IMR-90 (cell line): ENCODE data around the gene LAPTM5. TPM values are rescaled to one million over a fixed set of nuclear protein-coding genes. Genes with fewer than 3 reads are reported as not detected.

ENCODE experiments used
- ATAC-seq: fragments of 200-7000 bp; cut with Tn5 transposase; 2 replicates; pipeline ENCODE4 v1.9.1; 2020; ENCODE audit warnings: low read depth, mild to moderate bottlenecking, moderate library complexity
- BruUV-seq: library from RNA; stranded (reverse); fragments of 400-500 nt; replicated peaks from 2 replicates; lab custom pipeline; 2021; lab: Mats Ljungman, UMichigan
- CTCF ChIA-PET: fragments of 300-600 bp; formaldehyde crosslinking; extraction: SDS; loops from one replicate; lab custom pipeline; 2021; ENCODE audit warnings: antibody characterized with exemption; lab: Yijun Ruan, JAX
- POLR2A ChIA-PET: fragments of 300-600 bp; sonication (Branson Sonifier 250); formaldehyde crosslinking; loops from one replicate; lab custom pipeline; 2022; ENCODE audit warnings: antibody characterized with exemption; ENCODE audit not compliant: unreplicated experiment; lab: Charles Lee
- DNase-seq: peaks from one replicate; pipeline ENCODE4 v3.0.0; 2013
- H2AFZ ChIP-seq: replicated peaks from 2 replicates; pipeline ENCODE3; 2013; ENCODE audit warnings: low read length, mild to moderate bottlenecking; ENCODE audit not compliant: poor library complexity
- H2AK5ac ChIP-seq: 2 replicates; pipeline ENCODE4 v1.6.1; 2013; ENCODE audit warnings: low read depth, low read length, inconsistent platforms
- H2AK9ac ChIP-seq: replicated peaks from 2 replicates; pipeline ENCODE3; 2013; ENCODE audit warnings: mild to moderate bottlenecking, low read depth, low read length, moderate library complexity; ENCODE audit not compliant: poor library complexity
- H2BK120ac ChIP-seq: 2 replicates; pipeline ENCODE4 v1.6.1; 2013; ENCODE audit warnings: low read depth, low read length, inconsistent platforms
- H2BK15ac ChIP-seq: 3 replicates; pipeline ENCODE4 v1.6.1; 2013; ENCODE audit warnings: low read depth, low read length, inconsistent platforms
- H2BK20ac ChIP-seq: 2 replicates; pipeline ENCODE4 v1.6.1; 2013; ENCODE audit warnings: low read depth, mild to moderate bottlenecking, inconsistent platforms, low read length, moderate library complexity
- H2BK5ac ChIP-seq: 2 replicates; pipeline ENCODE4 v1.6.1; 2013; ENCODE audit warnings: mild to moderate bottlenecking, low read depth, low read length, inconsistent platforms; ENCODE audit not compliant: poor library complexity, severe bottlenecking
- H3K14ac ChIP-seq: replicated peaks from 2 replicates; pipeline ENCODE4 v1.6.1; 2013; ENCODE audit warnings: low read depth, low read length, inconsistent platforms
- H3K18ac ChIP-seq: 2 replicates; pipeline ENCODE4 v1.6.1; 2013; ENCODE audit warnings: low read depth, low read length, control low read depth
- H3K23ac ChIP-seq: 2 replicates; pipeline ENCODE4 v1.6.1; 2013; ENCODE audit warnings: low read depth, low read length, inconsistent platforms
- H3K27ac ChIP-seq: 2 replicates; pipeline ENCODE4 v1.5.1; 2013; ENCODE audit warnings: mild to moderate bottlenecking, control low read depth, low read length; ENCODE audit not compliant: insufficient read depth
- H3K27me3 ChIP-seq: 2 replicates; pipeline ENCODE4 v1.6.1; 2013; ENCODE audit warnings: low read length; ENCODE audit not compliant: control insufficient read depth, insufficient read depth
- H3K36me3 ChIP-seq: 2 replicates; pipeline ENCODE4 v1.6.1; 2013; ENCODE audit warnings: low read length, mixed read lengths; ENCODE audit not compliant: control insufficient read depth, insufficient read depth
- H3K4ac ChIP-seq: 2 replicates; pipeline ENCODE4 v1.6.1; 2013; ENCODE audit warnings: low read depth, low read length, inconsistent platforms
- H3K4me1 ChIP-seq: 2 replicates; pipeline ENCODE4 v1.6.1; 2013; ENCODE audit warnings: low read length, mixed read lengths; ENCODE audit not compliant: control insufficient read depth, insufficient read depth
- H3K4me2 ChIP-seq: 2 replicates; pipeline ENCODE4 v1.6.1; 2013; ENCODE audit warnings: low read depth, mild to moderate bottlenecking, control low read depth, low read length, moderate library complexity
- H3K4me3 ChIP-seq: 2 replicates; pipeline ENCODE4 v1.5.1; 2013; ENCODE audit warnings: low read depth, mild to moderate bottlenecking, control low read depth, low read length, moderate library complexity; ENCODE audit not compliant: insufficient read depth
- H3K56ac ChIP-seq: 2 replicates; pipeline ENCODE4 v1.6.1; 2013; ENCODE audit warnings: low read length, inconsistent platforms; ENCODE audit not compliant: insufficient read depth; ENCODE audit errors: extremely low read depth
- H3K79me1 ChIP-seq, 2 experiments: 2 replicates each; pipeline ENCODE4 v1.6.1; 2013; ENCODE audit warnings: low read length in 2 of 2, inconsistent platforms in 1 of 2, low read depth in 1 of 2
- H3K9ac ChIP-seq: 2 replicates; pipeline ENCODE4 v1.6.1; 2013; ENCODE audit warnings: low read depth, low read length, control low read depth
- H3K9me1 ChIP-seq: 2 replicates; pipeline ENCODE4 v1.6.1; 2013; ENCODE audit warnings: low read length, inconsistent platforms; ENCODE audit not compliant: insufficient read depth
- H3K9me3 ChIP-seq: 2 replicates; pipeline ENCODE4 v1.6.1; 2013; ENCODE audit warnings: low read length; ENCODE audit not compliant: control insufficient read depth, insufficient read depth
- H4K20me1 ChIP-seq: 2 replicates; pipeline ENCODE4 v1.6.1; 2013; ENCODE audit warnings: low read length, inconsistent platforms; ENCODE audit not compliant: insufficient read depth
- H4K5ac ChIP-seq: 2 replicates; pipeline ENCODE4 v1.6.1; 2013; ENCODE audit warnings: mild to moderate bottlenecking, low read depth, low read length, control low read depth
- H4K8ac ChIP-seq, 2 experiments: 2 replicates each; pipeline ENCODE4 v1.6.1; 2013; ENCODE audit warnings: low read depth in 2 of 2, low read length in 2 of 2, control low read depth in 1 of 2, inconsistent platforms in 1 of 2
- H4K91ac ChIP-seq: 2 replicates; pipeline ENCODE4 v1.6.1; 2013; ENCODE audit warnings: low read depth, low read length, inconsistent platforms; ENCODE audit not compliant: insufficient read depth
- BHLHE40 ChIP-seq: fragments of 150-350 bp; IDR thresholded peaks from 2 replicates; pipeline ENCODE4 v1.6.1; 2016; ENCODE audit warnings: mild to moderate bottlenecking, low read depth, low read length
- CEBPB ChIP-seq: IDR thresholded peaks from 2 replicates; pipeline ENCODE4 v1.6.1; 2012; ENCODE audit warnings: low read depth, low read length, improper control_type of control experiment
- CTCF ChIP-seq: conservative IDR thresholded peaks from 2 replicates; pipeline ENCODE4 v1.5.1; 2012; ENCODE audit warnings: mild to moderate bottlenecking, low read depth, low read length, improper control_type of control experiment
- FOS ChIP-seq: fragments of 150-350 bp; IDR thresholded peaks from 2 replicates; pipeline ENCODE4 v1.6.1; 2016; ENCODE audit warnings: low read depth, low read length
- MAZ ChIP-seq: IDR thresholded peaks from 2 replicates; pipeline ENCODE4 v1.6.1; 2012; ENCODE audit warnings: low read depth, mild to moderate bottlenecking, low read length, improper control_type of control experiment, moderate library complexity, borderline replicate concordance
- MXI1 ChIP-seq: IDR thresholded peaks from 2 replicates; pipeline ENCODE4 v1.6.1; 2012; ENCODE audit warnings: low read depth, mild to moderate bottlenecking, low read length, moderate library complexity, borderline replicate concordance
- NFE2L2 ChIP-seq: fragments of 150-350 bp; IDR thresholded peaks from 2 replicates; pipeline ENCODE4 v1.6.1; 2016; ENCODE audit warnings: low read depth, mild to moderate bottlenecking, low read length
- POLR2A ChIP-seq: IDR thresholded peaks from 2 replicates; pipeline ENCODE4 v1.6.1; 2012; ENCODE audit warnings: mild to moderate bottlenecking, low read depth, low read length
- RAD21 ChIP-seq: IDR thresholded peaks from 2 replicates; pipeline ENCODE4 v1.6.1; 2012; ENCODE audit warnings: low read length, improper control_type of control experiment
- RCOR1 ChIP-seq: IDR thresholded peaks from 2 replicates; pipeline ENCODE4 v1.6.1; 2012; ENCODE audit warnings: mild to moderate bottlenecking, low read length, improper control_type of control experiment; ENCODE audit not compliant: insufficient replicate concordance
- RFX5 ChIP-seq: IDR thresholded peaks from 2 replicates; pipeline ENCODE4 v1.8.0; 2012; ENCODE audit warnings: low read depth, mild to moderate bottlenecking, low read length, moderate library complexity
- SMC3 ChIP-seq: fragments of 150-350 bp; IDR thresholded peaks from 2 replicates; pipeline ENCODE4 v1.6.1; 2016; ENCODE audit warnings: low read depth, mild to moderate bottlenecking, antibody characterized with exemption, low read length, moderate library complexity
- WGBS, 2 experiments: methylation state at CpG; one replicate each; pipeline versions ENCODE4 v1.1.5 to v1.1.7; 2013; ENCODE audit warnings: missing lambda C conversion rate in 2 of 2; ENCODE audit not compliant: insufficient read length in 1 of 2; ENCODE audit errors: extremely low coverage in 2 of 2; 5-methylcytosine and 5-hydroxymethylcytosine counted together
- dilution Hi-C: fragments of 300-500 bp; cut with HindIII; formaldehyde crosslinking; loops from one replicate; pipeline ENCODE4 v1.14.3; 2018; ENCODE audit warnings: low sequenced_read_pairs; ENCODE audit not compliant: unreplicated experiment
- in situ Hi-C: fragments of 300-500 bp; cut with MboI; formaldehyde crosslinking; loops from 3 replicates; pipeline ENCODE4 v1.14.3; 2019; ENCODE audit warnings: low sequenced_read_pairs, inconsistent platforms, mixed read lengths
- intact Hi-C: fragments of 100-400 bp; cut with micrococcal nuclease; formaldehyde crosslinking; loops from 2 replicates; pipeline ENCODE4 v1.10.0; 2022
- polyA plus RNA-seq, 3 experiments: library from polyadenylated mRNA; depleted of rRNA; stranded (reverse); fragments of >200 nt; gene quantifications; 2 replicates each; pipeline ENCODE4 v1.2.3, GENCODE V29; 2012; ENCODE audit warnings: low replicate concordance in 1 of 3
- total RNA-seq: library from RNA; depleted of rRNA; stranded (reverse); fragments of >200 nt; gene quantifications from 2 replicates; pipeline ENCODE4 v1.2.3, GENCODE V29; 2012
- TF ChIP-seq, protein P1 (sequence below): fragments of 150-350 bp; IDR thresholded peaks from 2 replicates; pipeline ENCODE4 v1.6.1; 2016; ENCODE audit warnings: low read depth, mild to moderate bottlenecking, low read length, moderate library complexity, borderline replicate concordance
- TF ChIP-seq, protein P2 (sequence below): fragments of 150-350 bp; IDR thresholded peaks from 2 replicates; pipeline ENCODE4 v1.6.1; 2017; ENCODE audit warnings: mild to moderate bottlenecking, antibody characterized with exemption, low read length, low read depth

The LAPTM5 gene
- total and polyA plus RNA-seq, 2 of the 4 experiments (the other 2 are of a cell fraction) = 0.09 TPM; not detected in 1

DNA sequence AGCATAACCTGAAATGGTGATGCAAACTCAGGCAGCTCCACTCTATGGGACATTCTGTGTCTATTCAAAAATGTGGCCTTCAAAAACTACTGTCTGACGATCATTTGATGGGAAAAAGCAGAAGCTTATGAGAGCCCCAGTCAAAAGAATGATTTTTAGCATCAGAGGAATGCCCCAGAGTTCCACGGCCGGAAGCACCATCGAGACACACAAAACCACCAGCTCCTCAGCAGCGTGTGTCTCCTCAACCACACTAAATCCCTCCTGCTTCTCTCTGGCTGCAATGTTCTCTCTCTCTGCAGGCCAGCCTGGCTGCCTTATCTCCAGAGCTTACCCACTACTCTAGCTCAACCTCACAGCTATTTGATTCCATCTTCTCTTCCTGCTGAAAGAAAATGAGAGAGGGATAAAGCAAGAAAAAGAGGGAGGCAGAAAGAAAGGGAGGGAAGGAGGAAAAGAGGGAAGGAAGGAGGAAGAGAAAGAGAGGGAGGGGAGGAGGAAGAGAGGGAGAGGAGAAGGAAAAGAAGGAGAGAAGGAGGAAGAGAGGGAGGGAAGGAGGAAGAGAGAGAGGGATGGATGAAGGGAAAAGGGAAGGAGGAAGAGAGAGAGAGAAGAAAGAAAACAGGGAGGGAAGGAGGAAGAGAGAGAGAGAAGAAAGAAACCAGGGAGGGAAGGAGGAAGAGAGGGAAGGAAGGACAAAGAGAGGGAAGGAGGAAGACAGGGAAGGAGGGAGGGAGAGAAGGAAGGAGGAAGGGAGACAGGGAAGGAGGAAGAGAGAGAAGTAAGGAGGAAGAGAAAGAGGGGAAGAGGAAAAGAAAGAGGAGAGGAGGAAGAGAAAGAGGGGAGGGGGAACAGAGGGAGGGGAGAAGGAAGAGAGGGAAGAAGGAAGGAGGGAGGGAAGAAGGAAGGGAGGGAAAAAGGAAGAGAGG is 33.5 kb upstream of the LAPTM5 start:
- Histone ChIP-seq H3K4me2 (no peak overlapping the region), H2AFZ (peak overlapping the region; percentile 12), H4K8ac (no peak overlapping the region), H3K18ac (no peak overlapping the region), H3K4me3 (no peak overlapping the region), H3K4ac (no peak overlapping the region), H4K5ac (no peak overlapping the region), H3K56ac (no peak overlapping the region), H3K36me3 (no peaks in the 10 kb centered on the region), H4K20me1 (no peaks in the 10 kb centered on the region; the same call in 1 of the 2 replicates), H3K27me3 (peaks cover 28% of the 10 kb centered on the region), H2BK15ac (no peak overlapping the region), H2AK9ac (no peak overlapping the region), H2BK20ac (no peak overlapping the region), H4K91ac (no peak overlapping the region), H3K23ac (no peak overlapping the region), H3K14ac (no peak overlapping the region), H3K79me1 (no peaks in the 10 kb centered on the region), H3K9me1 (no peaks in the 10 kb centered on the region; the same call in 1 of the 2 replicates), H3K9me3 (peaks cover 4% of the 10 kb centered on the region), H2BK5ac (no peak overlapping the region), H3K9ac (no peak overlapping the region), H2BK120ac (no peak overlapping the region), H3K4me1 (no peaks in the 10 kb centered on the region), H2AK5ac (no peak overlapping the region), H3K27ac (no peak overlapping the region)
- CTCF ChIA-PET = interaction anchor here (0.6 to 1.9 kb wide), 5 partner anchors 9 to 121 kb away, joined by 3 to 5 read pairs (median 5); no protein-coding TSS in a partner anchor
- BruUV-seq = no TSS peak
- peak; percentile 24; the same call in 1 of the 2 replicates for ATAC-seq
- dilution Hi-C loops = no loop called here
- POLR2A ChIA-PET = interaction anchor here (0.6 kb wide), 1 partner anchor 123 kb away, joined by 4 read pairs; no protein-coding TSS in a partner anchor
- intact Hi-C loops = no loop called here
- no peak for DNase-seq
- WGBS, 2 experiments = 43% methylated on average over 1 of the region's 5 CpGs; no CpG with 5 or more reads in 1 of the 2 experiments
- in situ Hi-C loops = no loop called here
- TF ChIP-seq, protein P1, sequence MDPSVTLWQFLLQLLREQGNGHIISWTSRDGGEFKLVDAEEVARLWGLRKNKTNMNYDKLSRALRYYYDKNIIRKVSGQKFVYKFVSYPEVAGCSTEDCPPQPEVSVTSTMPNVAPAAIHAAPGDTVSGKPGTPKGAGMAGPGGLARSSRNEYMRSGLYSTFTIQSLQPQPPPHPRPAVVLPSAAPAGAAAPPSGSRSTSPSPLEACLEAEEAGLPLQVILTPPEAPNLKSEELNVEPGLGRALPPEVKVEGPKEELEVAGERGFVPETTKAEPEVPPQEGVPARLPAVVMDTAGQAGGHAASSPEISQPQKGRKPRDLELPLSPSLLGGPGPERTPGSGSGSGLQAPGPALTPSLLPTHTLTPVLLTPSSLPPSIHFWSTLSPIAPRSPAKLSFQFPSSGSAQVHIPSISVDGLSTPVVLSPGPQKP = no peak
- TF ChIP-seq POLR2A (no peak), NFE2L2 (no peak), BHLHE40 (no peak), CEBPB (no peak), SMC3 (no peak), CTCF (no peak), RCOR1 (no peak), MXI1 (no peak), MAZ (no peak), RFX5 (no peak), RAD21 (no peak), FOS (no peak)
- TF ChIP-seq, protein P2, sequence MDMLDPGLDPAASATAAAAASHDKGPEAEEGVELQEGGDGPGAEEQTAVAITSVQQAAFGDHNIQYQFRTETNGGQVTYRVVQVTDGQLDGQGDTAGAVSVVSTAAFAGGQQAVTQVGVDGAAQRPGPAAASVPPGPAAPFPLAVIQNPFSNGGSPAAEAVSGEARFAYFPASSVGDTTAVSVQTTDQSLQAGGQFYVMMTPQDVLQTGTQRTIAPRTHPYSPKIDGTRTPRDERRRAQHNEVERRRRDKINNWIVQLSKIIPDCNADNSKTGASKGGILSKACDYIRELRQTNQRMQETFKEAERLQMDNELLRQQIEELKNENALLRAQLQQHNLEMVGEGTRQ = no peak
